NCI-H2227 treated with DMSO at 0.1 percent for 48 hours (cell line): Measurements from ENCODE around the gene TSPAN18.

Experiments
- DNase-seq: peaks from one replicate; lab custom pipeline; 2025; lab: John Stamatoyannopoulos, UW

TSPAN18 gene

DNA sequence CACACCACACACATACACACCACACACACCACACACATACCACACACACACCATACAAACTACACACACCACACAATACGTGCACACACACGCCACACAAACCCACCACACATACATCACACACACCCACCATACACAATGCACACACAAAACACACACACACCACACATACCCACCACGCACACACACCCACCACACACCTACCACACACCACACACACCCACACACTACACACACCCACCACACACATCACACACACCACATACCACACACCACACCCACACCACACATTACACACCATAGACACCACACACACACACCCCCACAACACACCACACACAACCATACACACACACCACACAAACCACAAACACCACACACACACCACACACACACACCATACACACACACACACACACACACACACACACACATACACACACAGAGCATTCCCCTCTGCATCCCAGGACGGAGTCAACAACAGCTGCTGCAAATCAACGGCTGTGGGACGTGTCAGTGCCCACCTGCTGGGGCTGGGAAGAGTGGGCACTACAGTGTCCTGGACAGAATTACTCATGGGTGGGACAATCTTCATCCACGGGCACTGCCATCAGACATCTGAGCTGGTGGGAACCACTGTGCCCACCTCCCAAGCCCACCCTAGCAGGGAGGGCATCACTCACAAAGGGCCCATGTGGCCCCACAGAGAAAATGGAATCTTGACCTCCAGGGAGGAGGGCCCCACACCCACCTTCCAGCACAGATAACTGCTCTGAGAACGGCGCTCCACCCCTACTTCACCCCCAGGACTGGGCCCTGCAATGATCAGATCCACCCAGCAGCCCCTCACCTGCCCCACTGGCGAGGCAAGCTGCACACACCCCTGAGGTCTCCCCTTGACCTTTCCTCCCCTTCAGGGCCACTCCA lies 215.5 kb downstream of the TSPAN18 start:
- no peak for DNase-seq

DNA sequence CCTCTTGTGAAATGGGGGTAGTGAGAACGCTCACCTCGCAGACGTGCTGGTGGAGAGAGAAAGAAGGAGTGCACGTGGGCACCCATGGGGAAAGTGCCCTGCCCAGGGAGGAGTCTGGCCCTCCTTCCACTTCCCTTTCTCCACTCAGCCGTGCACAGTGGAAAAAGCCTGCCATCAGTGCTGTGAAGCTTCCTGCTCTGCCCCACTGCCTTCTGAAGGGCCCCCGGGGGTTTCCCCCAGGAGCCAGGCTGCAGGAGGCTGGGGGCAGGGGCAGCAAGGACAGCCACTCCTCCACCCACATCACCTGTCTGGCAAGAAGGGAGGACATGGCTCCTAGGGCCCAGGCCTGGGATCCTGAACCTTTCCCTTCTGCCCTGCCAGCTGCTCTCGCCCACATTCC lies 216.4 kb downstream of the TSPAN18 start:
- no peak for DNase-seq

DNA sequence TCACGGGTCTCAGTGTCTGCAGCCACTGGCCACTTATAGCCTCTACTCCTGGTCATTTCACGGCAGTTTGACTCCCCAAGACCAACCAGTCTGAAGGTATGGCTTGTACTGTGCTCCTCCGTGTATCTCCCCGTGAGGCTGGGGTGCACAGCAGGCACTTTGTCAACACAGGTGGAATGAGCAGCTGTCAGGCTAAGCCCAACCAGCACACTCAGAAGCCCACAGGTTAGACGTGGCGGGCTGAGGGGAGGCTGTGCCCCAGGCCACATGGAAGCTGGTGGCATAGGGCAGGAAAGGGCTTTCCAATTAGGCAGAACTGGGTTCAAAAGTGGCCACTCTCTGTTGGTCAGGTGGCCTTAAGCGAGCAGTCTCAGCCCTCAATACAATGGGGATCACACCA lies 216.9 kb downstream of the TSPAN18 start:
- no peak for DNase-seq

DNA sequence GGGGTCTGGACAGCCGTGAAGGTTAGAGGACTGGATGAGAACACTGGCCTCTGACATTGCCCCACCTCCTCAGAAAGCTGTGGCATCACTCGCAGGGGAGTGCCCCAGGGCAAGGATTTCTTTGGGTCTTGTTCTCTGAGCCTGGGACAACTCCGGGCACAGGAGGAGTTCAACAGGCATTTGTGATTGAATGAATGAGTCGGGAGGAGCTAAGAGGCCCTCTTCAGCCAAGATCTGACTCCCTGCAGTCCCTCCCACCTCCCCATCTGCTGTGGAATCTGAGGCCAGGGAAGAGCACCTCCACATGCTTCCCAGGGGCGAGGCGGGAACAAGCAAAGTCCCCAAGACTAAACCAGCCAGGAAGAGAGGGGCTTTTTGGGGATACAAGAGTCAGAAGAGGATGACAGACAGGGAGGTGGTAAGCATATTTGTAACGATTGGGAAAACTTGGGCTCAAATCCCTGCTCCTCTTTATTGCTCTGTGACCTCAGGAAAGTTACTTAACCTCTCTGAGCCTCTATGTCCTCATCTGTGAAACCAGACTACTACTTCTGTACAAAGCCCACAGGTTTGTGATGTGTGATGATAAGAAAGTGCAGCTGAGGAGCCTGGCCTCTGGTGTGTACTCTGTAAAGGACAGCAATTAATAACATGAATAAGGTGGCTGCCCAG lies 217.6 kb downstream of the TSPAN18 start:
- DNase-seq = no peak

DNA sequence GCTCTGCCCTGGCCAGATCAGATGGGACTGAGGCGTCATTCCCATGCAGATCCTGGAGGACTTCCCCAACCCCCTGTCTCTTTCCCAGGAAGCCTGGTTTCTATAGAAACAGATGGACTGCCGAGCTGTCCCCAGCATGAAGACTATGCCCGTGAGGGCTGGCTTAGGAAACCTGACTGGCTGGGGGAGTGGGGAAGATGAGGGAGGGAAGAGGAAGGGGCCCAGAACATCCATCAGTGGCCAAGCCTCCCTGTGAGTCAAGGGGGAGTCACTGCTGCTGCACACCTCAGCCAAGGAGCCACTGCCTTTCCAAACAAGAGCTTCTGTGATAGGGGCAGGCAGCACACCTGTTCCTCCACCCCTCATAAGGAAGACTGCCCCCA lies 218.1 kb downstream of the TSPAN18 start:
- no peak for DNase-seq

DNA sequence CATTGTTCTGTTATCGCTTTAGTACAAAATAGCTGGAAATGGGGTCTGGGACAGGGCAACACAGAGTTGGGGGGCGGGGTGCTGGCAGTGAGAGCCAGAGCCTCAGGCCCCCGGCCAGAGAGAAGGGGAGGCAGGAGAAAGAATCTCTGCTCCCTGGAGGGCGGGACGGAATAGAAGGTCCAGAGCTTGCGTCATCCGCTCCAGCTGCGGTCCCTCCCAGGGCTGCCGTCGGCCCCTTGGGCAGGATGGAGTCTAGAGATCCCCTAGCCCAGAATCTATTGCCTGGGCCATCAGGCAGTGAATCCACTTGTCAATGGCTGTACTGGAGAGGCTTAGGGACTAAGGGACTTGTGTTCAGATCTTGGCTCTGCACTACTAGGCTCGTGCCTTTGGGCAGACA lies 218.9 kb downstream of the TSPAN18 start:
- no peak for DNase-seq

DNA sequence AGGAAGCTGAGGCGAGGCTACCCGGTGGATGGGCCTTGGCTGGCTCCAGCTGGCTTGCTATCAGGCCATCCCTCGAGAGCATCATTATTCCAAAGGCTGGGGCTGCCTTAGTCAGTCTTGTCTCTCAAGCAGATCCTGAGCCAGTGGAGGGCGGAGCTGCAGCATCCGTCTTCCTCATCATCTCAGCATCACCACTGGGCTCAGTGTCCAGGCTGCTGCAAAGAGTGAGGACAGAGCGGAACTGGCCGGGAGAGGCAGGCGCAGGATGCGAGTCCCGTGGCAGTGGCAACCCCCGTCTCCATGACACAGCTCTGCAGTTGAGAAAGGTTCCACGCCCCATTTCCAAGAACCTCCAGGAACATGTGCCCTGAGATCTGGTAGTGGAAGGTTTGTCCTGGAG lies 219.5 kb downstream of the TSPAN18 start:
- DNase-seq = no peak

DNA sequence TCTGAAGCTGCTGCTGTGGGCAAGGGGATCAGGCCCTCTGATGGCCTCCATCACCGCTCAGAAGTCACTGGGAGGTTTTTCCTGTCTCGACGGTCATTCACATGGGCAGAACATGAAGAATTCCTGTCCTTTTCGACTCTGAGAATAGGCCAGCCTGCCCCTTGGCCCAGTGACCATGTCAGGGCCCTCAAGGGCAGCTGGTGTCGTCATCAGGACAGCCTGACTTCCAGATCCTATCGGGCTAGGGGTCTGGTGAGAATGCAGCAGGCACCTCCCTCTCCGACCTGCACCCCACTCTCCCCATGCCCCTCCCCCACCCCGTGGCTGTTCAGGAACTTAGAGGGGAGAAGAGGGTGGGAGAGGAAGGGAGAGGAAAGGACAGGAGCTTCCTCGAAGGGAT lies 220.4 kb downstream of the TSPAN18 start:
- DNase-seq = no peak

DNA sequence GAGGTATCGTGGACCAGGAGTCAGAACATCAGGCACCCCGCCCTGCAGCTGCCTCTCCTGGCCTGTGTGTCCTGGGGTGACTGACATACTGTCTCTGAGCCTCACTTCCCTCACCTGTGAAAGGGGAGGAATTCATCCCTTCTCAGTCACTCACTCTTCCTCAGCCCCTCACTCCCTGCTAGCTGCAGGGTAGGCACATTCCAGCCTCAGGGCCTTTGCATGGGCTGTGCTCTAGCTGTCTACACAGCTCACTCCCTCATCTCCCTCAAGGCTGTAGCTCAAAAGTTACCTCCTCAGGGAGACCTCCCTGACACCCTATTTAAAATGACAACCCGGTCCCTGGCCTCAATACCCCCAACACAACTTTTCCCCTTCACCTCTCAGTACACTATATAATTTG lies 221.4 kb downstream of the TSPAN18 start:
- no peak for DNase-seq

DNA sequence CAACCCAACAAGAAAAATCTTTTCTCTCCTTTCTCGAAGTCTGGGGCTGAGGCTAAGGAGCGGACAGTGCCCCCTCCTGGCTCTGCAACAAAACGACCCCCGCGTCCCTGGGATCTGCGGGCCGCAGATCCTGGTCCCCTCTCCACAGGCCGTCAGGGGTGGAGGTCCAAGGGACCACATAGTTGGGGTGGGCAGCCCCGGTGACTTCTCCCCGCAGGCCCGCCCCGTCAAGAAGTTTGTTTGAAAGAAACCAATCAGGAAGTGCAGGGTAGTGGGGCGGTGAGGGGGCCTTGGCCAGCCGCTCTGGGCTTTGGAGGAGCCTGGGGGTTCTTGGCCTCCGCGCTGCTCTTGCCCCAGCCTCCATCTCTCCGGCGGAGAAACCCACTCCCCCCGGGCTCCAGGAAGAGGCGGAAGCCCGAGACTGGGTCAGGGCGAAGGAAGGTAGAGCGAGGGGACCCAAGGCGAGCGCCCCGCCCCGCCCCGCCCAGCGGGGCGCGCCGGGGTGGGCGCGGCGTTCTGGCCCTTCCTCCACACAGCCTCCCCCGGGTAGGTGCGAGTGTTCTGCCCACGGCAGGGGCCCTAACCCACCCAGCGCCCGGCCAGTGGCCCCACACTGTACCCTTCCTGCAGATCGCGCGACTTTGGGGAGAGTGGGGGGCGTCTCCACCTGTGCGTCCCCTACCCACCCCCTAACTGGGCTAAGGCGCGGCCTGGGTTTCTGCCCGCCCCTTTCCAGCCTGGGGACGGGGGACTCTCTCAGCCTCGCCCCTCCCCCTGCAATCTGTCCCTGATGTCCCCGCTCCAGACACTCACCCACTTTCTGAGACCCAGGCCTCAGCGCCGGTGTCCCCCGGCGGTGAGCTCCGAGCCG lies 222.6 kb downstream of the TSPAN18 start:
- DNase-seq = peak; percentile 42

DNA sequence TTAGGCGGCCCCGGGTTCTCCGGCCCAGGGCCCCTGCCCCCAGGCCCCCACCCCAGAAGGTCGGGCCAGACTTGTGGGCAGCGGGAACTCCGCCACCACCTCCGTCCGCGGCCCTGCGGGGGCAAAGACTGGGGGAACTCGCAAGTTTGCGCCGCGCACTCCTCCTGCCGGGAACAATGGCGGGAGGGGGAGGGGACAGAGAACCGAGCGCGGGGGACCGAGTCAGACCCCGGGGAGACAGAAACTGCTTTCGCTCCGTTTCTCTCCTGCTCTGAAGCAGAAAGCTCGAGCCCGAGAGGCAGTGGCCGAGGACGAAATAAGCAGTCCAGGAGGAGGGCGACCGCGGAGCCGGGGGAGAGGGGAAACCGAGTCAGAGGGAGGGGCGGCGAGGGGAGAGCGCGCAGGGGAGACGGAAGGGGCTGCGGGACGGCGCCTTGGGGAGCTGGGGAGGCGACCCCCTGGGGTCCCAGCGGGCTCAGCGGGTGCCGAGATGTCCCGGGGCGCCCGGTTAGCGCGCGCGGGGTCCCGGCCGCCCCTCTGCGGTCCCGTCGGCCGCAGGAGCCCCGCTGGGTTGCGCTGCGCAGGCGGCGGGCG lies 223.4 kb downstream of the TSPAN18 start:
- DNase-seq = no peak

DNA sequence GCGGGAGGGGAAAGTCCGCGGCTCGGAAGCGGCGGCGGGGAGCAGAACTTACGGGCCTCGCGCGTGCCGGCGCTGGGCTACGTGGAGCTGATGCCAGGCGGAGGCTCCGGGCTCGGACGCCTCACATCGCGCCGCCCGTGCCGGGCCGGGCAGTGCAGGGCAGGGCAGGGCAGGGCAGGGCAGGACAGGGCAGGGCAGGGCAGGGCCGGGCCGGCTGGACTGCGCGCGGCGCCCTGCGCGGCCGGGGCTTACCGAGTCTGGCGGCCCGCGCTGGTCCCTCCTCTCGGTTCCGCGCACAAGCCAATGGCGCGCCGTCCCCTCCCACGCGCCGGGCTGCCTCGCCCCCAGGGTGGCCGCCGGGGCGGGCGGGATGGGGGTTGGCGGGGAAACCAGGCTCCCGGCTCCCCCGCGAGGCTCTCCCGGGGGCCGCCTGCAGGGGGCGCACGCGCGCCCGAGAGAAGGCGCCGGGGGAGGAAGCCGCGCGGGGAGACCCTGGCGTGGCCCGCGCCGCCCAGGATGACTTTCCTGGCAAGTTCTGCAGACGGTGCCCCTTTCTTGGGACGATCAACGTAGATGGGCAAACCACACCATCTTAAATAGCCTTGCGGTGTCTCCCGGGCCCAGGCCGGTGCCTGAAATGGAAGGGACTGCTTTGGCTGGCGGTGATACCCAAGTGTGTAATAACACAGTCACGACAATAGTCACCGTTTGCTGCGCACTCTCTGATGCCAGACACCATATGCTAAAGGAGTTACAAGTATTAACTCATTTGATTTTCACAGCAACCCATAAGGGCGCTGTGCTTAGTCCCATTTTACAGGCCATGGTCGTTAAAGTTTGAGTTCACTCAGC lies 224.1 kb downstream of the TSPAN18 start, which contains the start of gene TP53I11:
TP53I11 (minus strand) TSS at position 259 of the 852 bp plus-strand sequence. CDS start 12,548 bp downstream, outside the sequence.
- DNase-seq = no peak

DNA sequence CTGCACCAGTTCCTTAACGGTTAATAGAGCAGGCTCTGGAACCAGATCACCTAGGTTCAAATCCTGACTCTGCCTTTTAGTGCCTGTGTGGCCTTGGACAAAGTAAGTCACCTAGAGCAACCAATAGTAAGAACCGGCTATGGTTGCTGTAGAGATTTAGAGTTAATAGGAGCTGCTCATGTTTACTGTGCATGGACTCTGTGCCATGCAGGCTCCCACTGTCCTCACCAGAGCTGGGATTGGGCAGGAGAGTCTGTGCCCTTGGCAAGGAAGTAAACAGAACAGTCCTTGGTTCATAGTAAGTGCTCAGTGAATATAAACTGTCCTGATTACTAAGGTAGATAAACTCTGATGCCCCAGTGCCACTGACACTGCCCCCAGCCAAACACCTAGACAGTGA lies 225.3 kb downstream of the TSPAN18 start:
- no peak for DNase-seq

DNA sequence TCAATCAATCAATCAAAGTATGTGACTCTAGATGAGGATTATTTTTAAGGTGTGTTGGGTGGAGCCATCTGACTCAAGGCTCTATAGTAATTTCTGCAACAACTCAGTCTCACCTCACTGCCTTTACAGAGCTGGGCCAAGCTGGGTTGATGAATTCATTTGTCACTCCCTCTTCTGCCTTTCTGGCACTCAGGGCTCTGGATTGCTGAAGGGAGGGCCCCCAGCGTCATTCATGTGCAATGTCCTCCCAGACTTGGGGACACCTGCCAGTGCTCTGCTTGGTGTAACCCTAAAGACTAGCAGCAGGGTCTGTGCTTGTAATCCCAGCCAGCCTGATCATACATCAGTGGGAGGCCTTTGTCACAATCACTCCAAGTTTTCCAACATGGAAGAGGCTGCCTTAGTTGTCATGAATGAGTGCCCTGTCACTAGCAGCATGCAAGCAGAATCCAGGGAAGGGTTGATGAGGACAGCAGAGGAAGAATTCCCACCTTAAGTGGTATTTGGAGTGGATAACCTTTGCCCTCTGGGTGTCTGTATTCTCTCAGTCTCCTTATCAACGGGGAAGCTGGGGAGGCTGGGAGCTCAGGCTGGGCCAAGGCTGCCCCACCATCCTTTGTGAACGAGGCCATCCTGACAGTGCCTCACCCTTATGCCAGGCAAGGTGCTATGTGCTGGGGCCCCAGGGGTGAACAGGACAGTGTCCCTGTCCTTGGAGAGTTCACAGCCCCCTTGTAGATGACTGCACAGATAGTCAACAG lies 225.9 kb downstream of the TSPAN18 start:
- no peak for DNase-seq

DNA sequence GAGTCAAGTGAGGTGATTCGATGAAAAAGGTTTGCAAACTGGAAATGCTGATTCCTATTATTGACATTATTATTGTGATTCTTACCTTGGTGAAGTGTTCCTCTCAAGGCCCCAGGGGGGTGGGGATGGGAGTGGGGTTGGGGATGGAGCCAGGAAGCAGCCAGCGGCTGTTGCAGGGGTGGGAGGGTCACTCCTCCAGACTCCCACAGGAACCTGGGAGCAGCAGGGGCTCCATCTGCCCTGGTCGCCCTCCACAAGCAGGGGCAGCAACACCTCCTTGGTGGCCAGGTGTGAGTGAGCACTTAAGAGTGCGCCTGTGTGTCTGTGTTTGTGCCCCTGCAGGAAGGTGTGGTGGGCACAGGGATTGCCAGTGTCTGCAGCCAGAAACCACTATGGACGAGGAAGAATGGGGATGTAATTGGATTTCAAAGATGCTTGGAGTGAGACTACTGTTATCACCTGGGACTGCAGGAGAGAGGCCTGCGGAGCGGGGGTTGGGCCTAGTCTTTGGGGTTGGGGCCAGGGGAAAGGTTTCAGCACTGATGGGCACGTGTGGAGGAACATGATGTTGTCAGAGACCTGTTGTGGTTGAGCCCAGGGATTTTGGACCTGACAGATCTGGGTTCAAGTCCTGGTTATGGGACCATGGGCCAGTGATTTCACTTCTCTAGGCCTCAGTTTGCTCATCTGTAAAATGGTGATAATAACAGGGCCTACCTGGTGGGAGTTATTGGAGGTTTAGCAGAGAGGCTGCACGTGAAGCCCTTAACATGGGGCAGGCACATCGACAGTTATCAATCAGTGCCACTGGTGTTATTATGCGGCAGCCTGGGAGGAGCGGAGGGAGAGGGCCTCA lies 227.5 kb downstream of the TSPAN18 start:
- DNase-seq = no peak

DNA sequence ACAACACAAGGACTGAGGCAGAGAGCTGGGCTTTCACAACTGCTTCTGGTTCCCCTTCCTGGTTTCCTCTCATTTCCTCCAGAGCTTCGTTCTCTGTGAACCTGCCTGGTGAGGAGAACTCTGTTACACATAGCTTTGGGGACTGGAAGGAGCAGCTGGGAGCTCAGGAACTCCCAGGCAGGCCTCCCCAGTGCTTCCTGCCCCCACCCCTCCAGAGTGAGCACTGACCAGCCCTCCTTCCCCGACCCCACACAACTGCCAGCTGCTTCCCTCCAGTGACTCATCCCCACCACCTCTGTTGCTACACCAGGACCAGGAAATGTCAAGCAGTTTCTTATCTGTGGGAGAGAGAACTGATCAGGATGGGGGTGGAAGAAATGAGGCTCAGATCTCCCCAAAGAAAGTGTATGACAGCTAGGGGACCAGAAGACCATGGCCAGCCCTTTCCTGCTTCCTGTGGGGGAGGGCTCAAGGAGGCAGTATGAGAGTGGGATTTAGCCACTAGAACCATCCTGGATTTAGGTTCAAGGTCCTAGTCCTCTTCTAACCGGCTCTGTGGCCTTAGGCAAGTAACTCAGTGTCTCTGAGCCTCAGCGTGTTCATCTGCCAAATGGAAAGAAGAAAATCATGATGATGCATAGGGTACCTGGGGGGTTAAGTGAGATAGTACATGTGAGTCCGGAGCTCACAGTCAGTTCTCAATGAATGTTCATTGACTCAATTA lies 228.4 kb downstream of the TSPAN18 start:
- no peak for DNase-seq

DNA sequence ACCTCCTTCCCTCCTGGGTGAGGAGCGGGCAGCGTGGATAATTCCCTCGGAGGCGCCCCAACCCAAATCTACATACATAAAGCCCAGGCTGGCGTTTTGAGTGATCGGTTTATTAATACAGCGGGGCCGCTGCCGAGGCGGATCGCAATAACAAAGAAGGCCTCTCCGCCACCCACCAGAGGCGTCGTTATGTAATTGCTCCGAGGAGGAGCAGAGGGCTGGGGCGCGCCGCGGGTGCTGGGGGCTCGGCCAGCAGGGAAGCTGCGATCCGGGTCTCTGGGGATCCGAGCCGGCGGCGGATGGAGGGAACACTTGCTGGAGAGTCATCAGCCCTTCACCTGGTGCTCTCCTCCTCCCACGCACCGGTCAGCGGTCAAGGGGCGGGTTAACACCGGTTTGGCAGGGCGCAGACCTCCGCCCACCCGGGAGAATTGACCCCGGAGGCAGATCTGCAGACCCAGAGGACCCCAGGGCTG lies 230.3 kb downstream of the TSPAN18 start:
- peak; percentile 37 for DNase-seq

DNA sequence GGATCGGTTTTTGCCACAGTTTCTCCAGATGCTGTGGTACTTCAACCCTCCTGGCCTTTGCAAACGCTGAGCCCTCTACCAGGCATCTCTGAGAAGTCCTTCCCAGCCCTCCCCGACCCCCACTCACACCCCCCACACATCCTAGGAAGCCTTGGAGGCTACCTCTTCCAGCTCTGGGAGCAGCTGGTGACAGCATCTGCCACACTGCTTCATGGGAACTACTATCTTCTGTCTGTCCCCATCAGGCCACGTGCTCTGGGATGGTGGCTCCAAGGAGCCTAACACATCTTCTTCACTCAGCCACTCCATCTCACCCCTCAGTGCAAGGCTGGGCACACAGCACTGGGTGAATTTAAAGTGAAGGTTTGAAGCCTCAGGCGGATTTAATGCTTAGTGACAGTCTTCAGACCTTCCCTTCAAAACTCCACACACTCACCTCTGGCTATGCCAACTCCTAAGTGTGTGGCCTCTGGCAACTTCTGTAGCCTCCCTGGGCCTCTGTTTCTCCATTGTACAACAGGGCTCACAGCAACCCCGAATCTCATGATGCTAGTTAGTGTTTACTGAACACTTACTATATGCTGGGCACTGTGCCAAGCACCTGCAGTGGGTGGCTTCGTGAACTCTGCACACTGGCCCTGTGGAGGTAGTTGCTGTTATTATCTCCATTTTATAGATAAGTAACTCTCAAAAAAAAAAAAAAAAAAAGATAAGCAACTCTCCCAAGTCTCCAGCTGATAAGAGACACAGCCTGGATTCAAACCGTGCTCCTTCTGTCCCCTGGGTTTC lies 231.2 kb downstream of the TSPAN18 start:
- no peak for DNase-seq
